HCT116 (cell line): Measurements from ENCODE around the gene GKAP1. TPM values are rescaled to one million over a fixed set of nuclear protein-coding genes. Genes with fewer than 3 reads are reported as not detected.
A peak's percentile ranks its signal among the peaks of the same experiment; 100 is the strongest.

ENCODE experiments used
- ATAC-seq: fragments of 200-7000 bp; cut with Tn5 transposase; 2 replicates; pipeline ENCODE4 v1.9.1; 2020; ENCODE audit warnings: mild to moderate bottlenecking, moderate library complexity
- BruUV-seq: library from RNA; stranded (reverse); fragments of 400-500 nt; replicated peaks from 2 replicates; lab custom pipeline; 2021; lab: Mats Ljungman, UMichigan
- CTCF ChIA-PET: fragments of 300-600 bp; sonication (Branson Sonifier 250); formaldehyde crosslinking; loops from one replicate; lab custom pipeline; 2021; ENCODE audit warnings: antibody characterized with exemption; lab: Charles Lee
- POLR2A ChIA-PET: fragments of 300-600, 350-600 bp; sonication (Branson Sonifier 250); formaldehyde crosslinking; loops from one replicate; lab custom pipeline; 2021; ENCODE audit warnings: antibody characterized with exemption; lab: Charles Lee
- RAD21 ChIA-PET, 2 experiments: fragments of 300-600 bp; sonication (Branson Sonifier 250); formaldehyde crosslinking; loops; one replicate each; lab custom pipeline; 2023; ENCODE audit warnings: low total read pairs in 2 of 2; ENCODE audit not compliant: uncharacterized antibody in 2 of 2, unreplicated experiment in 2 of 2, low non-redundant PET in 1 of 2; lab: Charles Lee
- DNase-seq: peaks from one replicate; pipeline ENCODE4 v3.0.0-alpha.2; 2010; ENCODE audit warnings: low read depth, low spot score
- H2AFZ ChIP-seq: fragments of 200-600 bp; shearing (Covaris generic), sonication (generic); 2 replicates; pipeline ENCODE4 v1.6.1; 2017; ENCODE audit warnings: low read depth, mixed run types, mixed read lengths, antibody characterized with exemption, low read length; ENCODE audit not compliant: poor library complexity, severe bottlenecking
- H3K27ac ChIP-seq: 2 replicates; pipeline ENCODE4 v1.5.1; 2012; ENCODE audit warnings: low read depth, low read length
- H3K27me3 ChIP-seq: fragments of 200-600 bp; sonication (generic); 2 replicates; pipeline ENCODE4 v1.6.1; 2016; ENCODE audit warnings: mixed run types, low read length, mixed read lengths; ENCODE audit not compliant: insufficient read depth
- H3K36me3 ChIP-seq, 2 experiments: fragments of 200-500 bp in 1 of 2; fragments of 200-600 bp in 1 of 2; sonication (Bioruptor generic) in 1 of 2; sonication (generic) in 1 of 2; 2 replicates each; pipeline versions ENCODE4 v1.5.1 to v1.6.1; 2014 to 2016; ENCODE audit warnings: low read length in 2 of 2, inconsistent platforms in 1 of 2, mixed read lengths in 1 of 2, mixed run types in 1 of 2; ENCODE audit not compliant: insufficient read depth in 2 of 2, control insufficient read depth in 1 of 2
- H3K4me1 ChIP-seq, 2 experiments: fragments of 200-600 bp in 1 of 2; sonication (generic) in 1 of 2; 2 replicates each; pipeline versions ENCODE4 v1.5.1 to v1.6.1; 2012 to 2017; ENCODE audit warnings: low read length in 2 of 2, inconsistent platforms in 1 of 2, mild to moderate bottlenecking in 1 of 2, mixed read lengths in 1 of 2, mixed run types in 1 of 2, moderate library complexity in 1 of 2; ENCODE audit not compliant: insufficient read depth in 2 of 2, control insufficient read depth in 1 of 2
- H3K4me2 ChIP-seq: fragments of 200-600 bp; sonication (generic); 2 replicates; pipeline ENCODE4 v1.6.1; 2017; ENCODE audit warnings: mixed run types, low read length, mixed read lengths
- H3K4me3 ChIP-seq, 2 experiments: fragments of 200-600 bp in 1 of 2; sonication (generic) in 1 of 2; replicated peaks in 1 of 2; 2 replicates each; pipeline ENCODE4 v1.5.1; 2011 to 2016; ENCODE audit warnings: low read length in 2 of 2, control low read depth in 1 of 2, low read depth in 1 of 2, mild to moderate bottlenecking in 1 of 2, mixed read lengths in 1 of 2, mixed run types in 1 of 2
- H3K79me2 ChIP-seq: fragments of 200-600 bp; sonication (generic); 2 replicates; pipeline ENCODE4 v1.6.1; 2017; ENCODE audit warnings: mild to moderate bottlenecking, mixed run types, low read length, moderate library complexity, mixed read lengths; ENCODE audit not compliant: insufficient read depth
- H3K9ac ChIP-seq: fragments of 200-600 bp; sonication (generic); 2 replicates; pipeline ENCODE4 v1.6.1; 2016; ENCODE audit warnings: low read length, mixed read lengths
- H3K9me2 ChIP-seq: fragments of 200-600 bp; sonication (generic), shearing (Covaris generic); 2 replicates; pipeline ENCODE4 v1.6.1; 2017; ENCODE audit warnings: mixed run types, mild to moderate bottlenecking, moderate library complexity; ENCODE audit not compliant: insufficient read depth
- H3K9me3 ChIP-seq, 2 experiments: fragments of 200-500 bp in 1 of 2; fragments of 200-600 bp in 1 of 2; sonication (Bioruptor generic) in 1 of 2; sonication (generic) in 1 of 2; 2 replicates each; pipeline ENCODE4 v1.6.1; 2014 to 2017; ENCODE audit warnings: low read length in 2 of 2, mixed read lengths in 2 of 2, inconsistent platforms in 1 of 2, low read depth in 1 of 2, mild to moderate bottlenecking in 1 of 2, mixed run types in 1 of 2, moderate library complexity in 1 of 2; ENCODE audit not compliant: control insufficient read depth in 1 of 2, insufficient read depth in 1 of 2
- H4K20me1 ChIP-seq: fragments of 200-600 bp; sonication (generic), shearing (Covaris generic); 2 replicates; pipeline ENCODE4 v1.6.1; 2017; ENCODE audit warnings: mixed run types, mild to moderate bottlenecking, moderate library complexity; ENCODE audit not compliant: insufficient read depth
- CEBPB ChIP-seq: IDR thresholded peaks from 2 replicates; pipeline ENCODE4 v1.6.1; 2012; ENCODE audit warnings: low read depth
- ELF1 ChIP-seq: IDR thresholded peaks from 2 replicates; pipeline ENCODE4 v1.6.1; 2012; ENCODE audit warnings: low read depth, borderline replicate concordance
- POLR2AphosphoS5 ChIP-seq: IDR thresholded peaks from 2 replicates; pipeline ENCODE4 v1.6.1; 2011; ENCODE audit warnings: mild to moderate bottlenecking, low read depth, low read length, moderate library complexity
- RAD21 ChIP-seq: IDR thresholded peaks from 2 replicates; pipeline ENCODE4 v1.6.1; 2012; ENCODE audit warnings: low read depth, mild to moderate bottlenecking
- SIN3A ChIP-seq: IDR thresholded peaks from 2 replicates; pipeline ENCODE4 v1.6.1; 2012; ENCODE audit warnings: low read depth
- TCF7L2 ChIP-seq: IDR thresholded peaks from 2 replicates; pipeline ENCODE4 v1.7.0; 2011; ENCODE audit warnings: borderline replicate concordance, inconsistent platforms; ENCODE audit not compliant: insufficient read depth, insufficient read length; ENCODE audit errors: extremely low read depth
- intact Hi-C: fragments of 100-400 bp; cut with micrococcal nuclease; formaldehyde crosslinking; loops from 2 replicates; pipeline ENCODE4 v1.10.0; 2022
- total RNA-seq: library from RNA; stranded (reverse); gene quantifications from one replicate; pipeline ENCODE4 v1.2.1, GENCODE V29; 2021; ENCODE audit not compliant: unreplicated experiment
- TF ChIP-seq, protein P1 (sequence below), 3 experiments: fragments of 200-600 bp in 1 of 3; sonication (generic) in 1 of 3; IDR thresholded peaks in 2 of 3; conservative IDR thresholded peaks in 1 of 3; 2 replicates each; pipeline ENCODE4 v1.5.1; 2012 to 2017; ENCODE audit warnings: low read depth in 2 of 3, low read length in 2 of 3, antibody characterized with exemption in 1 of 3, borderline replicate concordance in 1 of 3, control low read depth in 1 of 3, mild to moderate bottlenecking in 1 of 3, mixed read lengths in 1 of 3, mixed run types in 1 of 3, moderate library complexity in 1 of 3; ENCODE audit not compliant: insufficient read depth in 1 of 3

The GKAP1 gene
- total RNA-seq, 1 experiment from 2014 or later: 6.8 TPM

DNA sequence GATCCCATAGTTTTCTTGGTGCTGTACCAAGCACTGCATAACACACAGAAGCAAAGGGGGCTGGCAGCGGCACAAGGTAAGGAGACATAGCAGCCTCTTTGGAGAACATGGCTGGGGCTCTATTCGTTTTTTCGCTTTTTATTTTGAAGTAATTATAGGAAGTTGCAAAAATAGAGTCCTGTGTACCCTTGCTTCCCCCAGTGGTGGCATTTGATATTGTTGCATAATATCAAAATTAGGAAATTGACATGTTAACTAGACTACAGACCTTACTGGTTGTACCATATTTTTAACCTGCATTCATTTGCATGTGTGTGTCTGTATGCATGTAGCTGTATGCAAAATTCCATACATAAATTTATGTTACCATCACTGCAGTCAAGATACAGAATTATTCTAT is 103.2 kb downstream of the GKAP1 start:
- Histone ChIP-seq H2AFZ (no peak overlapping the region), H3K9me2 (no peaks in the 10 kb centered on the region), H3K27ac (no peak overlapping the region), H3K27me3 (no peaks in the 10 kb centered on the region), H4K20me1 (no peaks in the 10 kb centered on the region), H3K79me2 (no peaks in the 10 kb centered on the region), H3K36me3 (no peaks in the 10 kb centered on the region), H3K4me3 (no peak overlapping the region), H3K9ac (no peak overlapping the region), H3K4me1 (no peaks in the 10 kb centered on the region), H3K4me2 (no peak overlapping the region), H3K9me3 (no peaks in the 10 kb centered on the region; a peak in 1 of 4 replicates)
- ATAC-seq: no peak
- no peak for DNase-seq
- intact Hi-C loops: loop anchor here (5.0 kb wide), 1 partner anchor 83 kb away; no protein-coding TSS in a partner anchor
- CTCF ChIA-PET: no interaction called here
- POLR2A ChIA-PET: no interaction called here
- RAD21 ChIA-PET: no interaction called here
- TF ChIP-seq RAD21: peak; percentile 28; the same call in 1 of the 2 replicates
- TF ChIP-seq, protein P1, sequence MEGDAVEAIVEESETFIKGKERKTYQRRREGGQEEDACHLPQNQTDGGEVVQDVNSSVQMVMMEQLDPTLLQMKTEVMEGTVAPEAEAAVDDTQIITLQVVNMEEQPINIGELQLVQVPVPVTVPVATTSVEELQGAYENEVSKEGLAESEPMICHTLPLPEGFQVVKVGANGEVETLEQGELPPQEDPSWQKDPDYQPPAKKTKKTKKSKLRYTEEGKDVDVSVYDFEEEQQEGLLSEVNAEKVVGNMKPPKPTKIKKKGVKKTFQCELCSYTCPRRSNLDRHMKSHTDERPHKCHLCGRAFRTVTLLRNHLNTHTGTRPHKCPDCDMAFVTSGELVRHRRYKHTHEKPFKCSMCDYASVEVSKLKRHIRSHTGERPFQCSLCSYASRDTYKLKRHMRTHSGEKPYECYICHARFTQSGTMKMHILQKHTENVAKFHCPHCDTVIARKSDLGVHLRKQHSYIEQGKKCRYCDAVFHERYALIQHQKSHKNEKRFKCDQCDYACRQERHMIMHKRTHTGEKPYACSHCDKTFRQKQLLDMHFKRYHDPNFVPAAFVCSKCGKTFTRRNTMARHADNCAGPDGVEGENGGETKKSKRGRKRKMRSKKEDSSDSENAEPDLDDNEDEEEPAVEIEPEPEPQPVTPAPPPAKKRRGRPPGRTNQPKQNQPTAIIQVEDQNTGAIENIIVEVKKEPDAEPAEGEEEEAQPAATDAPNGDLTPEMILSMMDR (IDR thresholded peaks at IDR 0.05 in 2 of 3, conservative IDR thresholded peaks at IDR 0.05 in 1 of 3; ENCODE audit: borderline replicate concordance in 1 of 3, insufficient read depth in 1 of 3, low read depth in 2 of 3, low read length in 2 of 3): peak; percentile 6 to 53 (median 29); a peak in 2 of 6 replicates
- no peak for TF ChIP-seq POLR2AphosphoS5
- no peak for TF ChIP-seq ELF1
- TF ChIP-seq SIN3A: no peak
- TF ChIP-seq TCF7L2: no peak
- TF ChIP-seq CEBPB: 0 out of 2 replicates have a peak, but pooled peaks have one; percentile 25
- no TSS peak for BruUV-seq
